ENCODE results near the gene TCF7L1.

The TCF7L1 gene

GRCh38 chr2:85162746-85163301, 29.6 kb downstream of the TCF7L1 start:
- no peak for DNase-seq
- TF ChIP-seq GATA1 (IDR thresholded peaks at IDR 0.05; ENCODE audit: low read depth, low read length) = no peak
- TF ChIP-seq POLR2A (IDR thresholded peaks at IDR 0.05; ENCODE audit: low read length) = no peak

DNA sequence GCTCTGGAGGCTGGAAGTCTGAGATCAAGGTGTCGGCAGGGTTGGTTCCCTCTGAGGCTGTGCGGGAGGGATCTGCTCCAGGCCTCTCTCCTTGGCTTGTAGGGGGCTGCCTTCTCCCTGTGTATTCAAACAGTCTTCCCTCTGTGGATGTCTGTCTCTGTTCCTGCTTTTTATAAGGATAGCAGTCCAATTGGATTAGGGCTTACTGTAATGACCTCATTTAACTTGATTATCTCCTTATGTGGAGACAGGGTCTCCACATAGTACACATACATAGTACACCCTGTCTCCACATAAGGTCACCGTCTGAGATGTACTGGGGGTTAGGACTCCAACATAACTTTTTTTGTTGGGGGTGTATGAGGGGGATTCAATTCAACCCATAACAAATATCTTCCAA, 30.5 kb downstream of the TCF7L1 start:
- DNase-seq = no peak
- no peak for TF ChIP-seq POLR2A (IDR thresholded peaks at IDR 0.05; ENCODE audit: low read length)
- TF ChIP-seq GATA1 (IDR thresholded peaks at IDR 0.05; ENCODE audit: low read depth, low read length) = no peak

DNA sequence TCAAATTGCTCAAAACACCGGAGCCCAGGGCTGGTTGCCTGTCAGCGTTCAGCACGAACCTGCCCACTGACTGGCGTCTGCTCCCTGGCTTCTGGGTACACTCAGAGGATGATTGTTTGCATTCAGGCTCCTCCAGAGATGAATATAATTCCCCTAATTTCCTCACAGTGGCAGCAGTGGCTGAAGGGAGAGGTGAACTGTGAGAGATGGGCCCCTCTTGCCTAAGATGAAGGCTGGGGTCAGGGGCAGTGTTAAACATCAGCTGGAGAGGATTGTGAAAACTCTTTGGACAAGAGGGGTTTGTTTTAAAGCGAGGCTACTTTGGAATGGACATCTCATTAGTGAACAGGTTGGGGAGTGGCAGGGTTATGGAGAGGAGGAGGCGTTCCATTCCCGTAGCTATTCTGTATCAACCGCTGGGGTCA, 31.0 kb downstream of the TCF7L1 start:
- TF ChIP-seq GATA1 (IDR thresholded peaks at IDR 0.05; ENCODE audit: low read depth, low read length) (no peak), POLR2A (IDR thresholded peaks at IDR 0.05; ENCODE audit: low read length) (no peak)
- DNase-seq = no peak

DNA sequence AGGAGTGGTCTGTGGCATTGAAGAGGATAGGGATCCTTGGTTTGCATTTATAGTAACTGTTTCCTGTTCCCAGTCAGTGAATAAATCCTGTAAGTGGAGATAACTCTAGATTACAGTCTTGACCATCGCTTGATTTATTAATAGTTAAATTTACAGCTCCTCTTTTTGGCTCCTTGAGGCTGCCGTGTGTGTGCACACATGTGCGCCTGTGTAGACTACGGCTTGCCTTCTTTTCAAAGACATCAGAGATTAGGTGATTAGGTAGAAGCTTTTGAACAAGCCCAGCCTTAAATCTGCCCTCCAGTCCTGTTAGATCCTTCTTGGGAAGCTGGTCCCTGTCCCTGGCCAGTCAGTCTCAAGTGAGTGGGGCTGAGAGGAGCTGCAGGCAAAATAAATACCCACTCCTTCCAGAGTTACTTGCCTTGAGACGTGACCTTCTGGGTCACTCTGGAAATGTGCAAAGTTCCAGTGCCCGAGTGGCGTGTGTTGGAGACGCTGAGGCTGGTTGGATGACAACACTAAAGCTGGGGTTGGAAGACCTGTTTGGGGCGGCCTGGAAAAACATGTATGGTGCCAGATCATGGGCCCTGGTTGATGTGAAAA, 32.0 kb downstream of the TCF7L1 start:
- no peak for DNase-seq
- TF ChIP-seq GATA1 (IDR thresholded peaks at IDR 0.05; ENCODE audit: low read depth, low read length) = no peak
- no peak for TF ChIP-seq POLR2A (IDR thresholded peaks at IDR 0.05; ENCODE audit: low read length)

DNA sequence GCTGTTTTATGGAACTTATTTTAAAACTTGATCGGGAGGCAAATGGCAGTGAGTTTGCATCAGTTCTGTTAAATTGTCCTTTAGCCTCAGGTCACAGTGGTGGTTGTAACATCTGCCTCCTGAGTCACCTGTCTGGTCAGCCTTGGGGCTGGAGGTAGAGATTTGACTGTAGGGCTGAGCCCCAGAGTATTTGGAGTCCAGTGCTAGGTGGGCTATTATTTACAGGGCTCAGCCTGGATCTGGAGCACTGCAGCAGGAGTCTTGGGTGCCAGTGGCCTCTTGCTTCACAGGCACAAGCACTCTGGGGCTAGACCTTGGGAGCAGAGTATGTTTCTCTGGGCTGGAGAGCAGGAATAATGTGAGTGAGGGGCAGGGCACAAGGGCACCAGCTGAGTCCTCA, 32.8 kb downstream of the TCF7L1 start:
- TF ChIP-seq POLR2A (IDR thresholded peaks at IDR 0.05; ENCODE audit: low read length) (no peak), GATA1 (IDR thresholded peaks at IDR 0.05; ENCODE audit: low read depth, low read length) (no peak)
- no peak for DNase-seq

- DNase-seq = no peak
- TF ChIP-seq POLR2A (IDR thresholded peaks at IDR 0.05; ENCODE audit: low read length) = no peak
- TF ChIP-seq GATA1 (IDR thresholded peaks at IDR 0.05; ENCODE audit: low read depth, low read length) = no peak
These were observed 34.3 kb downstream of the TCF7L1 start for GRCh38 chr2:85167479-85167878.

- TF ChIP-seq GATA1 (IDR thresholded peaks at IDR 0.05; ENCODE audit: low read depth, low read length) = no peak
- no peak for TF ChIP-seq POLR2A (IDR thresholded peaks at IDR 0.05; ENCODE audit: low read length)
- no peak for DNase-seq
These were observed 35.8 kb downstream of the TCF7L1 start for GRCh38 chr2:85168942-85169341.

DNA sequence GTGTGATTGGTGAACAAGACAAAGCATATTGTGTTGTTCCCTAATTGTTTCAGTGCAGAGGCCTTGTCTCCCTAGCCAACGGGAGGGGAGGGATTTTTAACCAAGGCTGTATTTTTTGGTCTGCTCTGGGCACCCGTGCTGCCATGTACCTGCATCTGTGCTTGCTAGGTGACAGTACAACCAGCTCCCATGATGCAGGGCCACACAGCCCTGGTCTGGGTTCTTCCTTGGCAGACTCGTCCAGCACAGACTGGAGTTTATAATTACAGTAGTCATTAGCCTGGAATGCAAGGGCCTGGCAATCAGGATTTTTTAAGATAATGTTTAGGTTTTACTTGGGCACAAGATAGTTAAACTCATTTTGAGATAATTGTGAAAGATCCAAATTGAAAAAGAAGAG, 36.4 kb downstream of the TCF7L1 start:
- TF ChIP-seq POLR2A (IDR thresholded peaks at IDR 0.05; ENCODE audit: low read length) = no peak
- no peak for TF ChIP-seq GATA1 (IDR thresholded peaks at IDR 0.05; ENCODE audit: low read depth, low read length)
- no peak for DNase-seq

DNA sequence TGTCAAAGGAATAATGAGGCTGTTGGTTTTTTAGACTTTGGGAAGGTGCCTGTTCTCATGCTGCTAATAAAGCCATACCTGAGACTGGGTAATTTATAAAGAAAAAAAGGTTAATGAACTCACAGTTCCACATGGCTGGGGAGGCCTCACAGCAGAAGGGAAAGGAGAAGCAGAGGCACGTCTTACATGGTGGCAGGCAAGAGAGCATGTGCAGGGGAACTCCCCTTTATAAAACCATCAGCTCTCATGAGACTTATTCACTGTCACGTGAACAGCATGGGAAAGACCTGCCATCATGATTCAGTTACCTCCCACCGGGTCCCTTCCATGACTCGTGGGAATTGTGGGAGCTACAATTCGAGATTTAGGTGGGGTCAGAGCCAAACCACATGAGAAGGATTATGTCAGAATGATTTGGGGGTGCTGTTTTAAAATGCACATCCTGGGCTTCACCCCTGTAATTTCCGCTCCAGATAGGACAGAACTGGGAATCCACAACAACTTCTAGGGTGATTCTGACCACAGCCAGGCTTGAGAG, 37.8 kb downstream of the TCF7L1 start:
- no peak for TF ChIP-seq POLR2A (IDR thresholded peaks at IDR 0.05; ENCODE audit: low read length)
- no peak for TF ChIP-seq GATA1 (IDR thresholded peaks at IDR 0.05; ENCODE audit: low read depth, low read length)
- DNase-seq = no peak

GRCh38 chr2:85171916-85172315, 38.7 kb downstream of the TCF7L1 start:
- TF ChIP-seq GATA1 (IDR thresholded peaks at IDR 0.05; ENCODE audit: low read depth, low read length) (no peak), POLR2A (IDR thresholded peaks at IDR 0.05; ENCODE audit: low read length) (no peak)

DNA sequence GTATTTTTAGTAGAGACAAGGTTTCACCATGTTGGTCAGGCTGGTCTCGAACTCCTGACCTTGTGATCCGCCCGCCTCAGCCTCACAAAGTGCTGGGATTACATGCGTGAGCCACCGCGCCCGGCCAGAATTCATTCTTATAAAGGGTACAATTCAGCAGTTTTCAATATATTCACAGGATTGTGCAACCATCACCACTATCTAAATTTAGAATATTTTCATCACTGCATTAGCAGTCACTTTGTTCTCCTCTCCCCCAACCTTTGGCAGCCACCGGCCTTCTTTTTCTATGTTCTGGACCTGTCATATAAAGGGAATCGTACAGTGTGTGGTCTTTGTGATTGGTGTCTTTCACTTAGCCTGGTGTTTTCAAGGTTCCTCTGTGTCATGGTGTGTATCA, 40.7 kb downstream of the TCF7L1 start:
- DNase-seq = no peak

More at GRCh38 chr2:85171916-85172315, 38.7 kb downstream of the TCF7L1 start:
- DNase-seq = no peak

GRCh38 chr2:85174943-85175342, 41.8 kb downstream of the TCF7L1 start:
- TF ChIP-seq POLR2A (IDR thresholded peaks at IDR 0.05; ENCODE audit: low read length) (no peak), GATA1 (IDR thresholded peaks at IDR 0.05; ENCODE audit: low read depth, low read length) (no peak)
- DNase-seq = no peak

More for the DNA sequence above, 40.7 kb downstream of the TCF7L1 start:
- TF ChIP-seq GATA1 (IDR thresholded peaks at IDR 0.05; ENCODE audit: low read depth, low read length) = no peak
- TF ChIP-seq POLR2A (IDR thresholded peaks at IDR 0.05; ENCODE audit: low read length) = no peak

DNA sequence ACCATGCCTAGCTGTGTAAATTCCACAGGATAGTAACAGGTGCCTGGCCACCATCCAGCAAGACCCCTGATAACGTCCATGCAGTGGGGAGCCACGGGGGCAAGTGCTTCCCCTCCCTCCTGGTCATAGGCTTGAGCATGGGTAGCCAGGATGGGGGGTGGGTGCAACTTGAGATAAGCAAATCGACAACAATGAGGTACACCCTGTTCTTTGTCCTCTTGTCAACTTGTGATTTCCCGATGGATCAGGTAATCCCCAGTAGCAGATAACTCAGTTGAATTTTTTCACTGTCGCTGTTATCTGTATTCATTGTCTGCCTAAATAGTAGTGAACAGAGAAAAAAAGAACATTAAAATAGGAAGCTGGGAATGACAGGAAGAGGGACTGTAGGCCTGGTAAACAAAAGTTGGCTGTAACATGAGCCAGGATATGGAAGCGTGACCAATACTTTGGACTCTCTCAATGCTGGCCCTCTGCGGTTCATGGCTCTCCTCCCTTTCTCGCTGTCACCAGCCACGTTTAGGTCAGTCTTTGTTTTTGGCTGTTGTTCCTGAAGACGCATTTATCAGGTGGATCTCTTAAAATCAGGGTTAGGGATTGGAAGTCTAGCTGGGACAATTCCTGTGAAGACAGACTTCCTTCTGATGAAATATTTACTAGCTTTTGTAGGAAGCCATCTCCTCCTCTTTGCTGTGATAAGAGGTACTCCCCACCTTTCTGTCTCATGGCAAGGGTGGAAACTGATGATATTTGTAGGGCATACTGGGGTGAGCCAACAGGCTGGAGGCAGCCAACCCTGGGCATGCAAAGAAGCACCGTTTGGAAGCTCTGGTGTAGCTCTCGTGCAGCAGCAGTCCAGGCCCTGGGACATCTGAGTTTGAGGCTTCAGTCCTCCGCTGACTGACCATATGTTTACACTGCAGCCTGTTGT, 42.4 kb downstream of the TCF7L1 start:
- TF ChIP-seq GATA1 (IDR thresholded peaks at IDR 0.05; ENCODE audit: low read depth, low read length) (no peak), POLR2A (IDR thresholded peaks at IDR 0.05; ENCODE audit: low read length) (no peak)
- no peak for DNase-seq

Data from erythroblast (primary cell).